ENCODE measurements around the gene SRXN1.

GRCh38 chr20:642398-643174 is 10.4 kb downstream of the SRXN1 start:
- TF ChIP-seq POLR2AphosphoS5 (IDR thresholded peaks at IDR 0.05) (no peak), CTCF (IDR thresholded peaks at IDR 0.05) (no peak)
